ENCODE results near the gene VKORC1.

DNA sequence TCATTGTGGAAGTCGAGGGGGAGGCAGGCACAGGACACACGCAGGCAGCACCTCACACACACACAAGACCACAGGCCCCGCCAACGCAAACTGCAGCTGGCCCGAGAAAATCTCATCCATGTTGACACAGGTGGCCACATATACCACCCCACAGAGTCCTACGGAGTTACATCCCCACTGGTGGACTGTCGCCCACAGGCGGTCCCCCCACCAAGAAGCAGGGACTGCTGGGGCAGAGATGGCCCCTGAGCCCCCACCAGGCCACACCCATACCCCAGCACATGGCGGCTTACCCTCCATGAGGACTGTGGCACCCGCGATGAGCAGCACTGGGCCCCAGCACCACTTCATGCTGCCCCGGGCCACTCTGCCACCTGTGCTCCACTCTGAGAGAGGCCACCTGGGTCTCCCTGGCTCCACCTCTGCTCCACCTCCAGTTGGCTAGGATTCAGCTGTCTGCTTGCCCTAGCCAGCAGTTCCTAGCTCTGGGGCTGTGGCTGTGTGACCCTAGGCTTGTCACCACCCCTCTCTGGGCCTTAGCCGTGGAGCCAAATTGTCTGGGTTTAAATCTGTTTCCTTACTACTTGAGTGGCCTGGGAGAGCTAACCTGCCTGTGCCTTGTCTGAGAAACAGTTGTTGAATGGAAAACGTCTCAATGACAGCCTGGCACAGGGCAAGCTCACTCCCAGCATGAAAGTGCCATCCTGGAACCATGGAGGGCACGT lies 6.0 kb downstream of the VKORC1 start, which contains the start of gene PRSS53:
- TF ChIP-seq POLR2A (IDR thresholded peaks at IDR 0.05; ENCODE audit: low read depth, low read length) (no peak), POLR2AphosphoS5 (IDR thresholded peaks at IDR 0.05; ENCODE audit: low read depth, low read length) (no peak)

All from GM12892 (cell line).